Right lobe of liver (tissue), 6 donors: ENCODE results near the gene TTLL5. TPM values are rescaled to one million over a fixed set of nuclear protein-coding genes. Genes with fewer than 3 reads are reported as not detected.

Source experiments
- ATAC-seq, 4 donors: fragments of 200-7000 bp; cut with Tn5 transposase; one replicate each; pipeline ENCODE4 v1.9.1; 2020; ENCODE audit warnings: mild to moderate bottlenecking in 4 of 4, moderate library complexity in 4 of 4
- DNase-seq, 3 donors: peaks; one replicate each; pipeline ENCODE4 v3.0.0-alpha.2; 2020
- H3K27ac ChIP-seq, 3 donors: fragments of 200-600 bp; one replicate each; pipeline ENCODE4 v1.8.0; 2022
- H3K27me3 ChIP-seq, 2 donors: fragments of 200-600 bp; one replicate each; pipeline ENCODE4 v1.8.0; 2022
- H3K36me3 ChIP-seq, 4 donors: fragments of 200-600 bp; sonication (generic) in 1 of 4; one replicate each; pipeline versions ENCODE4 v1.5.1 to v1.8.0; 2017 to 2022; ENCODE audit warnings: control low read depth in 1 of 4
- H3K4me1 ChIP-seq, 4 donors: fragments of 200-600 bp; sonication (generic) in 1 of 4; one replicate each; pipeline versions ENCODE4 v1.5.1 to v1.8.0; 2017 to 2022; ENCODE audit warnings: control low read depth in 1 of 4
- H3K4me3 ChIP-seq, 3 donors: fragments of 200-600 bp; one replicate each; pipeline ENCODE4 v1.8.0; 2022
- H3K9me3 ChIP-seq, 4 donors: fragments of 200-600 bp; sonication (generic) in 1 of 4; one replicate each; pipeline versions ENCODE4 v1.5.1 to v1.8.0; 2017 to 2022; ENCODE audit warnings: control low read depth in 1 of 4
- POLR2A ChIP-seq: fragments of 450-650 bp; IDR thresholded peaks from one replicate; pipeline ENCODE4 v1.6.1; 2017; ENCODE audit warnings: antibody characterized with exemption, mild to moderate bottlenecking
- WGBS: methylation state at CpG from one replicate; pipeline ENCODE4 v1.1.6; 2018; ENCODE audit warnings: low coverage, low lambda C conversion rate; ENCODE audit not compliant: insufficient coverage; ENCODE audit errors: missing lambda C conversion rate; 5-methylcytosine and 5-hydroxymethylcytosine counted together
- intact Hi-C, 2 donors: fragments of 100-400 bp; cut with DNase I; formaldehyde crosslinking; loops; one replicate each; pipeline versions ENCODE4 v1.11.2 to v1.14.1; 2022
- total RNA-seq, 6 experiments: library from RNA; depleted of rRNA in 2 of 6; stranded (reverse); fragments of >200 nt in 2 of 6; fragmentation: NEBNext Ultra II Directional in 3 of 6; extraction: Animal tissue kit (Norgen Biotek cat#: 25700) in 3 of 6; gene quantifications; one replicate each; pipeline versions ENCODE4 v1.1.0 to v1.2.4, GENCODE V29; 2016 to 2023
- TF ChIP-seq, protein P1 (sequence below), 4 donors: fragments of 200-600 bp in 3 of 4; fragments of 450-650 bp in 1 of 4; IDR thresholded peaks; one replicate each; pipeline versions ENCODE4 v1.5.1 to v1.8.0; 2016 to 2022; ENCODE audit warnings: antibody characterized with exemption in 4 of 4, mild to moderate bottlenecking in 2 of 4
- donor health status: DM: no; HTN: yes; CAD: no.
- donor health status: DM: no; HTN: no; CAD: no.
- donor health status: DM: no; HTN: no; CAD: no.
- donor health status: DM: no; HTN: yes; CAD: no.
- donor health status: DM: no; HTN: yes; CAD: no.

The TTLL5 gene
- total RNA-seq, 6 experiments from 2014 or later: 7.4 to 13.8 (median 11.9) TPM

DNA sequence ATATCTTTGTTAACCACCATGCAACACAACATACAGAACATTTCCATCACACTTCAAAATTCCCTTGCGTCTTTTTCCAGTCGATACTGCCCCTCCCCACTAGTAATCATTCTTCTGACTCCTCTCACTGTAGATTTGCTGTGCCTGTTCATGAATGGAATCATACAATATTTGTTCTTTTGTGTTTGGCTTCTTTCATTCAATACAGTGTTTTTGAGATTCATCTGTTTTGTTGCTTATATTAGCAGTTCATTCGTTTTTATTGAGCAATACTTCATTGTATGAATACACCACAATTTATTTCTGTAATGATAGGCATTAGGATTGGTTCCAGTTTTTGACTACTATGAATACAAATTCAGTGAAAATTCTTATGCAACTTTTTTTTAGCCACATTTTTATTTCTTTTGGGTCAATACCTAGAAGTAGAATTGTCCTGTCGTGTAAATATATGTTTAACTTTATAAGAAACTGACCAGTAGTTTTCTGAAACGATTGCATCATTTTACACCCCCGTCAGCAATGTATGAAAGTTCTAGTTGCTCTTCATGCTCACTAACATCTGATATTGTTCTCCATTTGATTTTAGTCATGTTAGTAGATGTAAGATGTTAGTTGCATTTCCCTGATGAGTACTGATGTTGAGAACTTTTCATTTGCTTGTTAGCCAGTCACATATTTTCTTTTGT is 193.2 kb downstream of the TTLL5 start:
- WGBS: 77% methylated on average over 6 of the region's 6 CpGs
- no peak for ATAC-seq
- no peaks in the 10 kb centered on the region for H3K27me3 ChIP-seq
- no peak for DNase-seq
- intact Hi-C loops: no loop called here
- no peak overlapping the region for H3K27ac ChIP-seq
- H3K9me3 ChIP-seq: no peaks in the 10 kb centered on the region
- no peaks in the 10 kb centered on the region for H3K36me3 ChIP-seq
- TF ChIP-seq POLR2A: no peak
- TF ChIP-seq, protein P1, sequence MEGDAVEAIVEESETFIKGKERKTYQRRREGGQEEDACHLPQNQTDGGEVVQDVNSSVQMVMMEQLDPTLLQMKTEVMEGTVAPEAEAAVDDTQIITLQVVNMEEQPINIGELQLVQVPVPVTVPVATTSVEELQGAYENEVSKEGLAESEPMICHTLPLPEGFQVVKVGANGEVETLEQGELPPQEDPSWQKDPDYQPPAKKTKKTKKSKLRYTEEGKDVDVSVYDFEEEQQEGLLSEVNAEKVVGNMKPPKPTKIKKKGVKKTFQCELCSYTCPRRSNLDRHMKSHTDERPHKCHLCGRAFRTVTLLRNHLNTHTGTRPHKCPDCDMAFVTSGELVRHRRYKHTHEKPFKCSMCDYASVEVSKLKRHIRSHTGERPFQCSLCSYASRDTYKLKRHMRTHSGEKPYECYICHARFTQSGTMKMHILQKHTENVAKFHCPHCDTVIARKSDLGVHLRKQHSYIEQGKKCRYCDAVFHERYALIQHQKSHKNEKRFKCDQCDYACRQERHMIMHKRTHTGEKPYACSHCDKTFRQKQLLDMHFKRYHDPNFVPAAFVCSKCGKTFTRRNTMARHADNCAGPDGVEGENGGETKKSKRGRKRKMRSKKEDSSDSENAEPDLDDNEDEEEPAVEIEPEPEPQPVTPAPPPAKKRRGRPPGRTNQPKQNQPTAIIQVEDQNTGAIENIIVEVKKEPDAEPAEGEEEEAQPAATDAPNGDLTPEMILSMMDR (IDR thresholded peaks at IDR 0.05): no peak
- no peak overlapping the region for H3K4me3 ChIP-seq
- H3K4me1 ChIP-seq: no peaks in the 10 kb centered on the region

DNA sequence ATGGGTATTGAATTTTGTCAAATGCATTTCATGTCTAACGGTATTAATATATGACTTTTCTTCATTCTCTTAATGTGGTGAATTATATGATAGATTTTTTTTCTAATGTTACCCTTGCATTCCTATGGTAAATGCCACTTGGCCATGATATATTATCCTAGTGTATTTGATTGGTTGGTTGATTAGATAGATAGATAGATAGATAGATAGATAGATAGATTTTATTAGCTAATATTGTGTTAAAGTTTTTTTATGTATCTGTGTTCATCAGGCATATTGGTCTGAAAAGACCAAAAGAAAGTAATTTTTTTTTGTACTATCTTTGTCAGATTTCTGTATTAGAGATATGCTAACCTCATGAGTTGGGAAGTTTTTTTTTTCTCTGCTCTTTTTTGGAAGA is 196.2 kb downstream of the TTLL5 start:
- intact Hi-C loops: no loop called here
- H3K4me3 ChIP-seq: no peak overlapping the region
- no peaks in the 10 kb centered on the region for H3K4me1 ChIP-seq
- no peaks in the 10 kb centered on the region for H3K9me3 ChIP-seq
- TF ChIP-seq, protein P1 (IDR thresholded peaks at IDR 0.05): no peak
- TF ChIP-seq POLR2A: no peak
- no peaks in the 10 kb centered on the region for H3K36me3 ChIP-seq
- H3K27ac ChIP-seq: no peak overlapping the region
- ATAC-seq (no peak), DNase-seq (no peak)
- 100% methylated on average over 1 of the region's 1 CpG for WGBS
- no peaks in the 10 kb centered on the region for H3K27me3 ChIP-seq

DNA sequence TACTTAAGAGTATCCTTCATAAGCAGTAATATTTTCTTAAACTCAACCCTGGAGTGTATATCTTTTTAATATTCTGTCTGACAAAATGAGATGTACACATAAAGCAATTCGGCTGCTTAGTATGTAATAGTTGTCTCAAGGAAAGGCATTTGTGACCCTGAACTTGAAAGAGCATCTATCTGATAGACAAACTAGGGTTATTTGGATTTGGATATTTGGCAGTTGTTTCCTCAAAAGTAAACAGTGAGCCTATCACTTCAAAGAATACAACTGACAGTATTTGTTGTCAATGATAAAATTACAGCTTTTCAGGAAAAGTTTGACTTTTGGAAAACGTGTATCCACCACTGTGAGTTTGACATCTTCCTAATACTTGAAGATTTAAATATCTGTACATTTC is 197.3 kb downstream of the TTLL5 start:
- peak in 1 of 4 donors; percentile 37 for ATAC-seq
- H3K36me3 ChIP-seq: no peaks in the 10 kb centered on the region
- H3K27me3 ChIP-seq: no peaks in the 10 kb centered on the region
- H3K4me1 ChIP-seq: no peaks in the 10 kb centered on the region
- intact Hi-C loops: no loop called here
- WGBS: 20% methylated on average over 2 of the region's 2 CpGs
- no peak for DNase-seq
- no peaks in the 10 kb centered on the region for H3K9me3 ChIP-seq
- H3K27ac ChIP-seq: no peak overlapping the region
- H3K4me3 ChIP-seq: no peak overlapping the region
- TF ChIP-seq POLR2A: no peak
- TF ChIP-seq, protein P1 (IDR thresholded peaks at IDR 0.05): no peak

DNA sequence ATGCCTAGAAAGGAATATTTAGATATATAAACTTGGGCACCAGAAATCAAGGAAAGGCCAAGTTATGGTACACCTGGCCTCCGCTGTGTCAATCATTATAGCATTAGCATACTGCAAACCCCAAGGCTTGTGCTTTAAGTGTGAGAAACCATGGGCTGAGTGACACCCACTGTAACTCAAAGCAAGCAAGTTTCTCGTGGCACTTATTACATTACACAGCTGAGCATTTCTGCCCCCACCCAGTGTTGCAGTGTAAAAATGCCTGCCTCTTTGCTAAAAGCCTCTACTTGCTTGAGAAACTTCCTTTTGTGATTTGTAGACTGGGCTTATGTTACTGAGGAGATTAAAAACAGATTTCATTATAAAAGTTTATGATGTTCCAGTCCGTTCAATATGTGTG is 198.7 kb downstream of the TTLL5 start:
- H3K4me1 ChIP-seq: no peaks in the 10 kb centered on the region
- intact Hi-C loops: no loop called here
- TF ChIP-seq, protein P1 (IDR thresholded peaks at IDR 0.05): no peak
- no peak for TF ChIP-seq POLR2A
- H3K27me3 ChIP-seq: no peaks in the 10 kb centered on the region
- WGBS: 93% methylated on average over 3 of the region's 3 CpGs
- DNase-seq (no peak), ATAC-seq (no peak)
- no peaks in the 10 kb centered on the region for H3K36me3 ChIP-seq
- H3K9me3 ChIP-seq: no peaks in the 10 kb centered on the region
- H3K27ac ChIP-seq: no peak overlapping the region
- H3K4me3 ChIP-seq: no peak overlapping the region
